ENCODE measurements around the gene UBFD1.
"Not testable (repeated sequence)": the region's sequence is repeated elsewhere in the genome, so short reads cannot be mapped to it uniquely, and the experiment has no call there.

The UBFD1 gene

GRCh38 chr16:23556881-23557778 lies at the start of gene UBFD1, which contains the start of gene EARS2:
UBFD1 (plus strand) TSS chr16:23557727; CDS start chr16:23557743, 16 bp downstream.
EARS2 (minus strand) TSS chr16:23557350; CDS start chr16:23557343, 7 bp downstream.
- DNase-seq (ENCODE audit: low spot score) = peak; percentile 93

- no peak for DNase-seq (ENCODE audit: low spot score)
Measured at GRCh38 chr16:23508589-23509440, 48.7 kb upstream of the UBFD1 start.

GRCh38 chr16:23509441-23509754 lies 48.1 kb upstream of the UBFD1 start:
- no peak for DNase-seq (ENCODE audit: low spot score)

- DNase-seq (ENCODE audit: low spot score) = no peak
Measured at GRCh38 chr16:23509782-23510163, 47.8 kb upstream of the UBFD1 start.

GRCh38 chr16:23510164-23510914 lies 47.2 kb upstream of the UBFD1 start, which contains the start of gene GGA2:
GGA2 (minus strand) TSS chr16:23510494; CDS start chr16:23510411, 83 bp downstream.
- DNase-seq (ENCODE audit: low spot score) = peak; percentile 69

- DNase-seq (ENCODE audit: low spot score) = not testable (repeated sequence)
Measured at GRCh38 chr16:23510915-23511270, 46.6 kb upstream of the UBFD1 start.

GRCh38 chr16:23511731-23512130 lies 45.8 kb upstream of the UBFD1 start:
- DNase-seq (ENCODE audit: low spot score) = no peak

GRCh38 chr16:23512168-23512695 lies 45.3 kb upstream of the UBFD1 start:
- no peak for DNase-seq (ENCODE audit: low spot score)

- DNase-seq (ENCODE audit: low spot score) = no peak
Measured at GRCh38 chr16:23514381-23515152, 43.0 kb upstream of the UBFD1 start.

- DNase-seq (ENCODE audit: low spot score) = no peak
Measured at GRCh38 chr16:23515881-23516280, 41.6 kb upstream of the UBFD1 start.

- no peak for DNase-seq (ENCODE audit: low spot score)
Measured at GRCh38 chr16:23516366-23517137, 41.0 kb upstream of the UBFD1 start.

- DNase-seq (ENCODE audit: low spot score) = no peak
Measured at GRCh38 chr16:23518435-23518891, 39.1 kb upstream of the UBFD1 start.

- DNase-seq (ENCODE audit: low spot score) = no peak
Measured at GRCh38 chr16:23519282-23519681, 38.2 kb upstream of the UBFD1 start.

GRCh38 chr16:23520500-23520899 lies 37.0 kb upstream of the UBFD1 start:
- no peak for DNase-seq (ENCODE audit: low spot score)

GRCh38 chr16:23521037-23521743 lies 36.3 kb upstream of the UBFD1 start:
- DNase-seq (ENCODE audit: low spot score) = no peak

- DNase-seq (ENCODE audit: low spot score) = no peak
Measured at GRCh38 chr16:23521965-23522364, 35.6 kb upstream of the UBFD1 start.

- DNase-seq (ENCODE audit: low spot score) = no peak
Measured at GRCh38 chr16:23523321-23523720, 34.2 kb upstream of the UBFD1 start.

- no peak for DNase-seq (ENCODE audit: low spot score)
Measured at GRCh38 chr16:23523876-23524385, 33.6 kb upstream of the UBFD1 start.

GRCh38 chr16:23524886-23525285 lies 32.6 kb upstream of the UBFD1 start:
- no peak for DNase-seq (ENCODE audit: low spot score)

Measured in COLO829 (cell line).